DOHH2 (cell line): ENCODE results near the gene C4orf50.

Experiments used
- EZH2phosphoT487 ChIP-seq: fragments of 200-600 bp; sonication (generic); IDR thresholded peaks from 2 replicates; pipeline ENCODE4 v1.6.1; 2017; ENCODE audit warnings: borderline replicate concordance, mild to moderate bottlenecking, antibody characterized with exemption, low read length, moderate library complexity, mixed read lengths
- TF ChIP-seq, protein P1 (sequence below): fragments of 200-600 bp; sonication (generic); IDR thresholded peaks from one replicate; pipeline ENCODE4 v1.5.1; 2014; ENCODE audit warnings: antibody characterized with exemption, mild to moderate bottlenecking, low read depth, low read length; ENCODE audit not compliant: poor library complexity, severe bottlenecking

DNA sequence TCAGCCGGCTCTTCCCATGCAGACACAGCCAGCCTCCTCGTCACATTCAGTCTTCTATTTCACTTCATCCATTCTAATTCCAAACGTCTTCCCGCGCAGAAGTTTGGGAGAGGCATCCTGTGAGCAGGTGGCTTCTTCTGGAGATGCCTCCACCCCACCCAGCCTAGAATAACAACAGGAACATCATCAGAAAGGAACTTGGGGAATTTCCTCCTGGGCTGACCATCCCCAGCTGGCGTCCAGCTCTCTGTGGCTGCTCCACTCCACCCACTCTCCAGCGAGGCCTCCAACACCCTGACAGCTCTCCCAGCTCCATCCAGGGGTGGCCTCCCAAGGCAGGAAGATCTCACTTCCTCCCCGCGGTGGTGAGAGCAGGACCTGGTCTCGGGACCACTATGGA lies 5.5 kb upstream of the C4orf50 start:
- TF ChIP-seq, protein P1, sequence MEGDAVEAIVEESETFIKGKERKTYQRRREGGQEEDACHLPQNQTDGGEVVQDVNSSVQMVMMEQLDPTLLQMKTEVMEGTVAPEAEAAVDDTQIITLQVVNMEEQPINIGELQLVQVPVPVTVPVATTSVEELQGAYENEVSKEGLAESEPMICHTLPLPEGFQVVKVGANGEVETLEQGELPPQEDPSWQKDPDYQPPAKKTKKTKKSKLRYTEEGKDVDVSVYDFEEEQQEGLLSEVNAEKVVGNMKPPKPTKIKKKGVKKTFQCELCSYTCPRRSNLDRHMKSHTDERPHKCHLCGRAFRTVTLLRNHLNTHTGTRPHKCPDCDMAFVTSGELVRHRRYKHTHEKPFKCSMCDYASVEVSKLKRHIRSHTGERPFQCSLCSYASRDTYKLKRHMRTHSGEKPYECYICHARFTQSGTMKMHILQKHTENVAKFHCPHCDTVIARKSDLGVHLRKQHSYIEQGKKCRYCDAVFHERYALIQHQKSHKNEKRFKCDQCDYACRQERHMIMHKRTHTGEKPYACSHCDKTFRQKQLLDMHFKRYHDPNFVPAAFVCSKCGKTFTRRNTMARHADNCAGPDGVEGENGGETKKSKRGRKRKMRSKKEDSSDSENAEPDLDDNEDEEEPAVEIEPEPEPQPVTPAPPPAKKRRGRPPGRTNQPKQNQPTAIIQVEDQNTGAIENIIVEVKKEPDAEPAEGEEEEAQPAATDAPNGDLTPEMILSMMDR, result no peak
- TF ChIP-seq EZH2phosphoT487, result no peak
